H1 (cell line): ENCODE data around the gene ASH1L. TPM values are rescaled to one million over a fixed set of nuclear protein-coding genes. Genes with fewer than 3 reads are reported as not detected.
A peak's percentile ranks its signal among the peaks of the same experiment; 100 is the strongest.

Source experiments
- CTCF ChIA-PET: fragments of 300-600 bp; sonication (Branson Sonifier 250); formaldehyde crosslinking; loops from one replicate; lab custom pipeline; 2021; ENCODE audit not compliant: partially characterized antibody; lab: Charles Lee
- POLR2A ChIA-PET: fragments of 300-600 bp; sonication (Branson Sonifier 250); formaldehyde crosslinking; loops from one replicate; lab custom pipeline; 2021; ENCODE audit warnings: inconsistent platforms; ENCODE audit not compliant: partially characterized antibody; lab: Charles Lee
- DNase-seq, 2 experiments: peaks; one replicate each; pipeline versions ENCODE4 v3.0.0 to v3.0.0-alpha.2; 2010 to 2022; ENCODE audit warnings: low spot score in 2 of 2, low read depth in 1 of 2, mixed read lengths in 1 of 2
- FAIRE-seq: peaks from 2 replicates; lab custom pipeline; 2011; peaks lifted over from hg19 to GRCh38; lab: Jason Lieb, UNC
- H2AFZ ChIP-seq: 2 replicates; pipeline ENCODE4 v1.8.1; 2012; ENCODE audit warnings: low read length, inconsistent platforms
- H2AK5ac ChIP-seq: 2 replicates; pipeline ENCODE4 v1.6.1; 2013; ENCODE audit warnings: low read depth, low read length
- H2BK120ac ChIP-seq: replicated peaks from 2 replicates; pipeline ENCODE3; 2013; ENCODE audit warnings: low read depth, low read length, inconsistent platforms
- H2BK12ac ChIP-seq: 2 replicates; pipeline ENCODE4 v1.6.1; 2013; ENCODE audit warnings: low read depth, low read length
- H2BK15ac ChIP-seq: 2 replicates; pipeline ENCODE4 v1.6.1; 2013; ENCODE audit warnings: low read length
- H2BK20ac ChIP-seq: 2 replicates; pipeline ENCODE4 v1.6.1; 2013; ENCODE audit warnings: low read length
- H2BK5ac ChIP-seq: 2 replicates; pipeline ENCODE4 v1.6.1; 2013; ENCODE audit warnings: low read depth, low read length
- H3K14ac ChIP-seq: 2 replicates; pipeline ENCODE4 v1.6.1; 2013; ENCODE audit warnings: inconsistent platforms; ENCODE audit not compliant: insufficient read length
- H3K18ac ChIP-seq: 2 replicates; pipeline ENCODE4 v1.6.1; 2013; ENCODE audit warnings: low read length; ENCODE audit errors: extremely low read depth
- H3K23ac ChIP-seq: 2 replicates; pipeline ENCODE4 v1.6.1; 2013; ENCODE audit warnings: inconsistent platforms; ENCODE audit not compliant: insufficient read length
- H3K23me2 ChIP-seq: 2 replicates; pipeline ENCODE4 v1.6.1; 2013; ENCODE audit warnings: low read depth, low read length
- H3K27ac ChIP-seq: 2 replicates; pipeline ENCODE4 v1.6.1; 2011; ENCODE audit warnings: low read depth, low read length, inconsistent platforms
- H3K27me3 ChIP-seq, 4 experiments: replicated peaks in 1 of 4; 1 replicate in 1 of 4; 2 replicates in 3 of 4; pipeline versions ENCODE4 v1.6.1 to v1.8.1; 2011 to 2013; ENCODE audit warnings: low read length in 3 of 4, mild to moderate bottlenecking in 3 of 4, inconsistent platforms in 2 of 4, mixed read lengths in 2 of 4, moderate library complexity in 1 of 4; ENCODE audit not compliant: control insufficient read depth in 3 of 4, insufficient read depth in 3 of 4; ENCODE audit errors: extremely low read depth in 1 of 4
- H3K36me3 ChIP-seq, 4 experiments: 2 replicates each; pipeline versions ENCODE4 v1.6.1 to v1.8.1; 2011 to 2013; ENCODE audit warnings: mild to moderate bottlenecking in 4 of 4, low read length in 3 of 4, moderate library complexity in 2 of 4, control low read depth in 1 of 4, inconsistent platforms in 1 of 4; ENCODE audit not compliant: insufficient read depth in 4 of 4, control insufficient read depth in 2 of 4
- H3K4ac ChIP-seq: replicated peaks from 2 replicates; pipeline ENCODE3; 2013; ENCODE audit warnings: low read length, low read depth, mixed read lengths, inconsistent platforms; ENCODE audit not compliant: insufficient read length
- H3K4me1 ChIP-seq, 4 experiments: replicated peaks in 1 of 4; 1 replicate in 1 of 4; 2 replicates in 3 of 4; pipeline versions ENCODE4 v1.6.1 to v1.8.1; 2011 to 2013; ENCODE audit warnings: low read length in 3 of 4, inconsistent platforms in 2 of 4, mixed read lengths in 1 of 4; ENCODE audit not compliant: insufficient read depth in 4 of 4, control insufficient read depth in 3 of 4
- H3K4me2 ChIP-seq, 2 experiments: 2 replicates each; pipeline versions ENCODE4 v1.6.1 to v1.8.1; 2011 to 2013; ENCODE audit warnings: low read depth in 2 of 2, low read length in 2 of 2, control low read depth in 1 of 2, inconsistent platforms in 1 of 2, mild to moderate bottlenecking in 1 of 2; ENCODE audit not compliant: insufficient read depth in 1 of 2
- H3K4me3 ChIP-seq, 4 experiments: fragments of 200-600, 300-600 bp in 1 of 4; sonication (generic), shearing (Covaris generic), sonication (Bioruptor Twin) in 1 of 4; 2 replicates each; pipeline versions ENCODE4 v1.5.1 to v1.8.1; 2011 to 2016; ENCODE audit warnings: low read length in 4 of 4, low read depth in 3 of 4, control low read depth in 2 of 4, inconsistent platforms in 2 of 4, mild to moderate bottlenecking in 2 of 4, mixed read lengths in 1 of 4, moderate library complexity in 1 of 4; ENCODE audit not compliant: insufficient read depth in 2 of 4; ENCODE audit errors: extremely low read depth in 1 of 4
- H3K56ac ChIP-seq: replicated peaks from 2 replicates; pipeline ENCODE3; 2013; ENCODE audit warnings: low read depth, mild to moderate bottlenecking, mixed read lengths, low read length, inconsistent platforms; ENCODE audit not compliant: insufficient read length
- H3K79me1 ChIP-seq: 2 replicates; pipeline ENCODE4 v1.6.1; 2013; ENCODE audit warnings: low read depth, low read length, control low read depth
- H3K79me2 ChIP-seq, 2 experiments: 2 replicates each; pipeline versions ENCODE4 v1.6.1 to v1.8.1; 2012 to 2013; ENCODE audit warnings: low read length in 2 of 2, mild to moderate bottlenecking in 2 of 2, inconsistent platforms in 1 of 2; ENCODE audit not compliant: insufficient read depth in 2 of 2, control insufficient read depth in 1 of 2
- H3K9ac ChIP-seq, 4 experiments: replicated peaks in 1 of 4; 1 replicate in 1 of 4; 2 replicates in 3 of 4; pipeline versions ENCODE4 v1.6.1 to v1.8.1; 2011 to 2013; ENCODE audit warnings: low read depth in 3 of 4, low read length in 3 of 4, control low read depth in 2 of 4, mild to moderate bottlenecking in 2 of 4, moderate library complexity in 2 of 4, inconsistent platforms in 1 of 4; ENCODE audit errors: extremely low read depth in 1 of 4
- H3K9me3 ChIP-seq, 2 experiments: 2 replicates each; pipeline versions ENCODE4 v1.6.1 to v1.8.1; 2012 to 2013; ENCODE audit warnings: mild to moderate bottlenecking in 2 of 2, moderate library complexity in 2 of 2, control low read depth in 1 of 2, inconsistent platforms in 1 of 2, low read depth in 1 of 2, low read length in 1 of 2, mixed read lengths in 1 of 2; ENCODE audit not compliant: insufficient read depth in 2 of 2
- H4K20me1 ChIP-seq, 2 experiments: replicated peaks in 1 of 2; 2 replicates each; pipeline versions ENCODE3 to v1.8.1; 2011 to 2013; ENCODE audit warnings: inconsistent platforms in 2 of 2, low read length in 2 of 2, mild to moderate bottlenecking in 1 of 2; ENCODE audit not compliant: insufficient read depth in 2 of 2, control insufficient read depth in 1 of 2
- H4K5ac ChIP-seq: 2 replicates; pipeline ENCODE4 v1.6.1; 2013; ENCODE audit warnings: low read length, low read depth, mixed read lengths, inconsistent platforms; ENCODE audit not compliant: insufficient read length
- H4K8ac ChIP-seq: 2 replicates; pipeline ENCODE4 v1.8.0; 2013; ENCODE audit warnings: mild to moderate bottlenecking, moderate library complexity, low read length, inconsistent platforms; ENCODE audit not compliant: insufficient read depth; ENCODE audit errors: extremely low read depth
- H4K91ac ChIP-seq: replicated peaks from 2 replicates; pipeline ENCODE3; 2013; ENCODE audit warnings: low read length, mixed read lengths, inconsistent platforms; ENCODE audit not compliant: insufficient read length
- ASH2L ChIP-seq: fragments of 200-600, 300-600 bp; sonication (generic); IDR thresholded peaks from one replicate; pipeline ENCODE4 v1.7.1; 2017; ENCODE audit warnings: low read length
- CEBPB ChIP-seq: IDR thresholded peaks from 2 replicates; pipeline ENCODE4 v1.6.1; 2012; ENCODE audit warnings: low read depth, low read length
- CHD2 ChIP-seq: IDR thresholded peaks from 2 replicates; pipeline ENCODE4 v1.6.1; 2012; ENCODE audit warnings: low read length, improper control_type of control experiment
- CREB1 ChIP-seq: IDR thresholded peaks from 2 replicates; pipeline ENCODE4 v1.6.1; 2012; ENCODE audit warnings: inconsistent platforms
- FOSL1 ChIP-seq: IDR thresholded peaks from 2 replicates; pipeline ENCODE4 v1.6.1; 2011; ENCODE audit warnings: mild to moderate bottlenecking, low read depth, low read length, moderate library complexity; ENCODE audit not compliant: insufficient read depth
- GABPA ChIP-seq: IDR thresholded peaks from 2 replicates; pipeline ENCODE4 v1.6.1; 2011; ENCODE audit warnings: mild to moderate bottlenecking, low read length, moderate library complexity, borderline replicate concordance; ENCODE audit not compliant: insufficient read depth
- JUN ChIP-seq: IDR thresholded peaks from 2 replicates; pipeline ENCODE4 v1.6.1; 2011; ENCODE audit warnings: low read depth, mild to moderate bottlenecking, improper control_type of control experiment, low read length
- KDM5A ChIP-seq: fragments of 200-600 bp; IDR thresholded peaks from 2 replicates; pipeline ENCODE4 v1.7.1; 2012; ENCODE audit warnings: mild to moderate bottlenecking, low read length, inconsistent platforms, mixed read lengths
- PHF8 ChIP-seq: fragments of 200-600 bp; sonication (generic); conservative IDR thresholded peaks from 2 replicates; pipeline ENCODE4 v1.7.1; 2012; ENCODE audit warnings: low read depth, mild to moderate bottlenecking, inconsistent platforms, low read length, moderate library complexity
- POU5F1 ChIP-seq: IDR thresholded peaks from 2 replicates; pipeline ENCODE4 v1.6.1; 2011; ENCODE audit warnings: low read depth, mild to moderate bottlenecking, low read length, moderate library complexity
- RNF2 ChIP-seq: fragments of 200-900, 300-1000 bp; sonication (generic); IDR thresholded peaks from 2 replicates; pipeline ENCODE4 v1.7.1; 2016; ENCODE audit warnings: borderline replicate concordance, low read depth, mild to moderate bottlenecking, antibody characterized with exemption, low read length; ENCODE audit not compliant: poor library complexity, severe bottlenecking; ENCODE audit errors: missing control alignments
- SAP30 ChIP-seq: fragments of 300-600 bp; sonication (generic); IDR thresholded peaks from 2 replicates; pipeline ENCODE4 v1.7.1; 2012; ENCODE audit warnings: low read length, moderate library complexity, mild to moderate bottlenecking, inconsistent platforms; ENCODE audit not compliant: insufficient read depth, insufficient replicate concordance
- SP4 ChIP-seq: IDR thresholded peaks from 2 replicates; pipeline ENCODE4 v1.6.1; 2012; ENCODE audit warnings: low read length, inconsistent platforms
- WGBS, 2 experiments: shearing (Covaris generic) in 1 of 2; methylation state at CpG; one replicate each; pipeline versions ENCODE4 v1.1.6 to v1.1.7; 2013 to 2015; ENCODE audit warnings: low lambda C conversion rate in 2 of 2, mixed read lengths in 2 of 2, inconsistent platforms in 1 of 2, low coverage in 1 of 2, missing lambda C conversion rate in 1 of 2; ENCODE audit not compliant: insufficient replicate concordance in 2 of 2, insufficient coverage in 1 of 2, insufficient read length in 1 of 2; ENCODE audit errors: extremely low coverage in 1 of 2, missing lambda C conversion rate in 1 of 2; 5-methylcytosine and 5-hydroxymethylcytosine counted together
- polyA plus RNA-seq, 7 experiments: library from polyadenylated mRNA; depleted of rRNA in 3 of 7; stranded (reverse) in 5 of 7; unstranded in 2 of 7; fragments of >200 nt in 5 of 7; fragments of 200-250 nt in 2 of 7; gene quantifications; 1 replicate in 5 of 7; 2 replicates in 1 of 7; 4 replicates in 1 of 7; pipeline versions ENCODE4 v1.2.1 to v1.2.3, GENCODE V29; 2011 to 2013; ENCODE audit warnings: missing spikeins in 2 of 7, mixed read lengths in 2 of 7
- total RNA-seq: library from RNA; stranded (reverse); fragmentation: NEBNext Ultra II Directional; extraction: Animal tissue kit (Norgen Biotek cat#: 25700); gene quantifications from 2 replicates; pipeline ENCODE4 v1.2.1, GENCODE V29; 2021

Gene ASH1L
- total and polyA plus RNA-seq, 2 of the 8 experiments (the other 6 are each of a cell fraction or from before 2014, with no cell fraction given) = 7.5 to 27.6 TPM

- Histone ChIP-seq H4K91ac (no peak overlapping the region), H2BK120ac (no peak overlapping the region), H2BK12ac (no peak overlapping the region), H3K79me2 (no peaks in the 10 kb centered on the region), H2BK20ac (no peak overlapping the region), H3K4ac (no peak overlapping the region), H3K27me3 (peaks cover 0 to 23% (median 14%) of the 10 kb centered on the region in 4 experiments; a peak in 5 of 7 replicates), H3K4me2 (no peak overlapping the region), H3K4me3 (no peak overlapping the region), H3K18ac (no peak overlapping the region), H2BK5ac (no peak overlapping the region), H4K5ac (no peak overlapping the region), H3K79me1 (no peaks in the 10 kb centered on the region), H3K9me3 (no peaks in the 10 kb centered on the region), H2AK5ac (no peak overlapping the region), H3K4me1 (peaks cover 3 to 23% (median 10%) of the 10 kb centered on the region in 4 experiments; a peak in 6 of 7 replicates), H3K23ac (no peak overlapping the region), H3K56ac (no peak overlapping the region), H3K14ac (no peak overlapping the region), H3K36me3 (no peaks in the 10 kb centered on the region), H4K8ac (no peak overlapping the region), H3K27ac (no peak overlapping the region), H2AFZ (no peak overlapping the region), H2BK15ac (0 out of 2 replicates have a peak overlapping the region, but pooled peaks have one; percentile 3), H3K23me2 (peaks cover 5% of the 10 kb centered on the region; the same call in 1 of the 2 replicates), H3K9ac (no peak overlapping the region), H4K20me1 (no peaks in the 10 kb centered on the region)
- no peak for DNase-seq
- 94% methylated on average over 17 of the region's 17 CpGs; no CpG with 5 or more reads in 1 of the 2 experiments for WGBS, 2 experiments
- CTCF ChIA-PET = interaction anchor here (0.6 to 6.3 kb wide), 9 partner anchors 14 to 53 kb away, joined by 3 to 37 read pairs (median 5); partner anchors contain the start of gene FDPS
- FAIRE-seq = no peak
- POLR2A ChIA-PET = interaction anchor here (1.5 to 3.0 kb wide), 6 partner anchors 11 to 43 kb away, joined by 4 to 10 read pairs (median 8); partner anchors contain the start of gene CLK2
- TF ChIP-seq CREB1 = no peak
- no peak for TF ChIP-seq FOSL1
- TF ChIP-seq CEBPB = no peak
- TF ChIP-seq RNF2 = no peak
- TF ChIP-seq GABPA = no peak
- TF ChIP-seq KDM5A = no peak
- TF ChIP-seq PHF8 = no peak
- no peak for TF ChIP-seq SP4
- no peak for TF ChIP-seq SAP30
- no peak for TF ChIP-seq JUN
- TF ChIP-seq CHD2 = no peak
- TF ChIP-seq POU5F1 = no peak
- TF ChIP-seq ASH2L = no peak
These were observed 269.4 kb downstream of the ASH1L start for GRCh38 chr1:155293086-155293749.
